ENCODE measurements around the gene CRYBA4.
A peak's percentile ranks its signal among the peaks of the same experiment; 100 is the strongest.

The CRYBA4 gene

DNA sequence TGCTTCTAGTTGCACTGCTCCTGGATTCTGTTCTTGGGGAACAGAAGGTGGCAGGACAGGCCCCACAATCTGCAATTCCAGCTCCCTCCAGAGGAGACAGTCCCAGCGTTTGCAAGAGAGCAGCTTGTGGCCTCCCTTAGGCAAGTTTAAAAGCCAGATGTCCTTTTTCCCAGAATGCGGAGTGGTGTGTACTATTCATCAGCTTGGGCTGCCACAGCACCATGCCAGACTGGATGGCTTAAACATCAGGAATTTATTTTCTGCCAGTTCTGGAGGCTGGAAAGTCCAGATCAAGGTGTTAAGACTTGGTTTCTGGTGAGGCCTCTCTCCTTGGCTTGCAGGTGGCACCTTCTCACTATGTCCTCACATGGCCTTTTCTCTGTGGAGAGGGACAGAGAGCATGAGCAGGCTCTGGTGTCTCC lies 47.3 kb downstream of the CRYBA4 start:
- no peak overlapping the region for H3K4me3 ChIP-seq (ENCODE audit: low read depth in 1 of 5, low read length in 5 of 5)
- H3K9ac ChIP-seq (ENCODE audit: low read length in 5 of 5), result no peak overlapping the region
- no peaks in the 10 kb centered on the region for H3K27me3 ChIP-seq (ENCODE audit: control insufficient read depth in 5 of 5, insufficient read depth in 4 of 5, low read length in 5 of 5)
- H3K9me3 ChIP-seq (ENCODE audit: control insufficient read depth in 5 of 5, low read length in 5 of 5), result no peaks in the 10 kb centered on the region
- H3K4me1 ChIP-seq (ENCODE audit: control insufficient read depth in 5 of 5, insufficient read depth in 5 of 5, low read length in 5 of 5), result peaks cover 9 to 27% (median 19%) of the 10 kb centered on the region in 5 donors
- H3K36me3 ChIP-seq (ENCODE audit: control insufficient read depth in 5 of 5, insufficient read depth in 5 of 5, low read length in 5 of 5), result no peaks in the 10 kb centered on the region
- H3K27ac ChIP-seq (ENCODE audit: low read depth, low read length), result no peak overlapping the region

DNA sequence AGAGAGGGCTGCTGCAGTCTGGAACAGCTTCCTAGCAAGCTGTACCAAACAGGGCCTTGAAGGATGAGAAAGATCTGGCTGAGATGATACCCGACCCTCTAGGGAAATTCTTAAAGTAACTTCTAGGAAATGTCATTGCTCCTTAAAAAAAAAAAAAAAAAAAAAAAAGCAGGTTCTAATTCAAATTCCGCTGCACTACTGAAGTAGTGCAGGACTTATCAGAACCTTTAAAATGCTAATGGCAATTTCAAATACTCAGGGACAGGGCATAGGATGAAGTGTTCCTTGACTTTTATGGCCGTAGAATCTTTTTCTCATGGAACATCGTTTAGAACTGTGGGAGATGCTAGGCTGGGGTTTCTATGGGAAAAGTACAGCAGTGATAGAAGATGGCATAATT lies 48.7 kb downstream of the CRYBA4 start:
- no peak overlapping the region for H3K27ac ChIP-seq (ENCODE audit: low read depth, low read length)
- no peak overlapping the region for H3K9ac ChIP-seq (ENCODE audit: low read length in 5 of 5)
- H3K27me3 ChIP-seq (ENCODE audit: control insufficient read depth in 5 of 5, insufficient read depth in 4 of 5, low read length in 5 of 5), result no peaks in the 10 kb centered on the region

DNA sequence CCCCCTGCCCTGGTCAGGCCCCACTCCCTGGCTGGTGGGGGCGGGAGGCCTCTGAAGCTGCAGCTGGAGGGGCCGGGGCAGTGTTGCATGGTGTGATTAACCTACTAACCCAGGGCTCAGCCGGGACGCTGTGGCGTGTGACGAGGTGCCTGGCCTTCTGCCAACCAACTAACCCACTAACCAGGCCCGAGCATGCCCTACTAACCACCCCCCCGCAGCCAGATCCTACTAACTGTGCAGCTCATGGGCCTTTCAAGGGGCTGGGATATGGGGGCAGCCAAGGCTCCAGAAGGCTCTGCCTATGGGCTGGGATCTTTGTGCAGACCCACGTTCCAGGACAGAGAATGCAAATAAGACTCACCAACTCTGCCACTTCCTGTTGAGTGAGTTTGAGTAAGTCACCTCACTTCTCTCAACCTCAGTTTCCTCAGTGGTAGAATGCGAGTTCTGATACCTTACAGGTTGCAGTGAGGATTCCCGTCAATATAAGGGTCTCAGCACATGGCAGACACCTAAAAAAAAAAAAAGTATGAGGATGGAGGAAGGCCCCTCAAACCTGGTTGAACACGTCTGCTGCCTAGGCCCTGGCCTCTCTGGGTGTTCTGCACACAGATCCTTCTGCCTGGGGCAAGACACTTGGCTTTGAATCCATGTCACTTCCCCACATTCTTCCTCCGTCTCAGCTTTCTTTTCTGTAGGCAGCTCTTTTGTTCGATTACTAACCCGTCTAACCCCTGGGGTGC lies 49.7 kb downstream of the CRYBA4 start:
- Histone ChIP-seq H3K27me3 (ENCODE audit: control insufficient read depth in 5 of 5, insufficient read depth in 4 of 5, low read length in 5 of 5) (no peaks in the 10 kb centered on the region), H3K36me3 (ENCODE audit: control insufficient read depth in 5 of 5, insufficient read depth in 5 of 5, low read length in 5 of 5) (no peaks in the 10 kb centered on the region), H3K4me1 (ENCODE audit: control insufficient read depth in 5 of 5, insufficient read depth in 5 of 5, low read length in 5 of 5) (peaks cover 9 to 40% (median 29%) of the 10 kb centered on the region in 5 donors), H3K27ac (ENCODE audit: low read depth, low read length) (peak overlapping the region; percentile 98), H3K9ac (ENCODE audit: low read length in 5 of 5) (no peak overlapping the region), H3K9me3 (ENCODE audit: control insufficient read depth in 5 of 5, low read length in 5 of 5) (no peaks in the 10 kb centered on the region), H3K4me3 (ENCODE audit: low read depth in 1 of 5, low read length in 5 of 5) (peak overlapping the region in 3 of 5 donors; percentile 80 to 95 (median 87))

More for the DNA sequence above, 48.7 kb downstream of the CRYBA4 start:
- Histone ChIP-seq H3K4me3 (ENCODE audit: low read depth in 1 of 5, low read length in 5 of 5) (no peak overlapping the region), H3K36me3 (ENCODE audit: control insufficient read depth in 5 of 5, insufficient read depth in 5 of 5, low read length in 5 of 5) (no peaks in the 10 kb centered on the region), H3K4me1 (ENCODE audit: control insufficient read depth in 5 of 5, insufficient read depth in 5 of 5, low read length in 5 of 5) (peaks cover 9 to 40% (median 29%) of the 10 kb centered on the region in 5 donors), H3K9me3 (ENCODE audit: control insufficient read depth in 5 of 5, low read length in 5 of 5) (no peaks in the 10 kb centered on the region)

DNA sequence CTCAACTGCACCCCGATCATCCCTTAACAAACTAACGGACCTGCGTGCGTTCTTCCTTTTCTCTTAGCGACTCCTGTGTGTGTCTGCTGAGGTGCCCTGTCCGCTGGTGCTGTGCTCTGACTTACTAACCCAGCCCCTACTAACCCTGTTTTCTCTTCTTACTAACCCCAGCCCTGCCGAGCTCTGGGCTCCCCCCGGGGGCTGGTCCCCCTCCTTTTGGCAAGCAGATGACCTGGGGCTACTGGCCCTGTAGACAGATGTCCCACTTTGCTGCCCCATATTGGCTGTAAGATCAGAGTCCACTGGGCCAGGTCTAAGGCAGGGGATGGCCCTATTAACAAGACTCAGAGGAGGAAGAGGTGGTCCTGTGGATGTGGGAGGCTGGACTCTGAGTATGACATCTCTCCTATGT lies 50.3 kb downstream of the CRYBA4 start:
- Histone ChIP-seq H3K9me3 (ENCODE audit: control insufficient read depth in 5 of 5, low read length in 5 of 5) (no peaks in the 10 kb centered on the region), H3K4me3 (ENCODE audit: low read depth in 1 of 5, low read length in 5 of 5) (peak overlapping the region; percentile 23 to 95 (median 80)), H3K4me1 (ENCODE audit: control insufficient read depth in 5 of 5, insufficient read depth in 5 of 5, low read length in 5 of 5) (peaks cover 9 to 40% (median 29%) of the 10 kb centered on the region in 5 donors), H3K9ac (ENCODE audit: low read length in 5 of 5) (peak overlapping the region in 4 of 5 donors; percentile 87 to 98 (median 94)), H3K27ac (ENCODE audit: low read depth, low read length) (peak overlapping the region; percentile 98), H3K36me3 (ENCODE audit: control insufficient read depth in 5 of 5, insufficient read depth in 5 of 5, low read length in 5 of 5) (no peaks in the 10 kb centered on the region), H3K27me3 (ENCODE audit: control insufficient read depth in 5 of 5, insufficient read depth in 4 of 5, low read length in 5 of 5) (no peaks in the 10 kb centered on the region)

DNA sequence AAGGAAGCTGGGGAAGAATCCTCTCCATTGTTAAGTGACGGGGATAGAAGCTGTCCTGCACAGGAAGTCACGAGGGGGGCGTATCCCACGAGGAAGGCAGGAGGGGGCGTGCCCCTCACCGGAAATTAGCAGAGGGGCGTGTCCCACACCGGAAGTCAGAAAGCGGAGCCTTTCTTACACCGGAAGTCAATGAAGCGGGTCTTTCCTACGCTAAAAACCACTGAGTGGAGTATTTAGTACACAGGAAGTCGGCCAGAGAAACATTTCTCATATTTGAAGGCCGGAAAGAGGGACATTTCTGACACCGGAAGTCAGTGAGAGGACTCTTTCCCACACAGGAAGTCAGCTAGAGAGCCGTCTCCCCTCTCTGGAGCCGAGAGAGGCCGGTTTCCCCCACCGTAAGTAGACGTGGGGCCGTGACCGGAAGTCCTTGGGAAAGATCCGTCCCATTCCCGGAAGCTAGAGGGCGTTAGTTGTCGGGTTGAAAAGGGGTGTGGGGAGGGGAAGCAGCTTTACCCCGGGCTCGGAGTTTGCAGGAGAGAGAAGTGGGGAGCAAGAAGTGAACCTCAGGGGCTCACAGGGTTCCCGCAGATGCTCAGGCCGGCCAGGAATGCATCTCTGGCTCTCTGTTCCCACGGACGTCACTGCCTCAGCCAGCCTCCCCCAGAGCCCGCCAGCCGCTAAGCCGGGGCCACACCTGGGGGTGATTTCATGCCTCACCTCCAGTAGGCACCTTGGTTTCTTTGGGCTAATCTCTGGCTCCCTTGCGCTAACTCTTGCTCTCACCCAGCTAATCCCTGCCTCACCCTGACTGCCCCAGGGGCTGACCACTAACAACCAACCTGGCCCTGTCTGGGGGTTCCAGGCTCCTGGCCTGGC lies 51.1 kb downstream of the CRYBA4 start:
- H3K4me3 ChIP-seq (ENCODE audit: low read depth in 1 of 5, low read length in 5 of 5), result peak overlapping the region; percentile 72 to 95 (median 87)
- H3K9ac ChIP-seq (ENCODE audit: low read length in 5 of 5), result peak overlapping the region; percentile 87 to 98 (median 95)
- no peaks in the 10 kb centered on the region for H3K36me3 ChIP-seq (ENCODE audit: control insufficient read depth in 5 of 5, insufficient read depth in 5 of 5, low read length in 5 of 5)
- H3K4me1 ChIP-seq (ENCODE audit: control insufficient read depth in 5 of 5, insufficient read depth in 5 of 5, low read length in 5 of 5), result peaks cover 9 to 40% (median 29%) of the 10 kb centered on the region in 5 donors
- no peaks in the 10 kb centered on the region for H3K9me3 ChIP-seq (ENCODE audit: control insufficient read depth in 5 of 5, low read length in 5 of 5)
- H3K27ac ChIP-seq (ENCODE audit: low read depth, low read length), result peak overlapping the region; percentile 98
- no peaks in the 10 kb centered on the region for H3K27me3 ChIP-seq (ENCODE audit: control insufficient read depth in 5 of 5, insufficient read depth in 4 of 5, low read length in 5 of 5)

DNA sequence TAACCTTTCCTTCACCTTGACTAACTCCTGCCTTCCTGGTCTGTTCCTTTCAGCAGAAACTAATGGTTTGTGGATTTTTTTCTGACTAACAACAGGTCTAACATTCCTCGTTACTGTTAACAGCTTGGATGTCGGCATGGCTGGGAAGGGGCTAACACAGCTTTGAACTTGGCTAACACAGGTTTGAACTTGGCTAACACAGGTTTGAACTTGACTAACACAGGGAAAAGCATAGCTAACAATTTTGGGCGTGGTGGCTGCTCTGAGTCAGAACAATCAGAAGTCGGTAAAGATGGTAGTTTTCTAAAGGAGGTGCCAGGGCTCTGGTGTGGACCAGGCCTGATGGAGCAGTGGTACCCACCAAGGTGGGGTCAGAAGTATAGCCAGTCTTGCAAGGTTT lies 51.7 kb downstream of the CRYBA4 start:
- H3K4me3 ChIP-seq (ENCODE audit: low read depth in 1 of 5, low read length in 5 of 5), result peak overlapping the region; percentile 72 to 95 (median 87)
- no peaks in the 10 kb centered on the region for H3K36me3 ChIP-seq (ENCODE audit: control insufficient read depth in 5 of 5, insufficient read depth in 5 of 5, low read length in 5 of 5)
- peaks cover 9 to 40% (median 29%) of the 10 kb centered on the region in 5 donors for H3K4me1 ChIP-seq (ENCODE audit: control insufficient read depth in 5 of 5, insufficient read depth in 5 of 5, low read length in 5 of 5)
- no peaks in the 10 kb centered on the region for H3K27me3 ChIP-seq (ENCODE audit: control insufficient read depth in 5 of 5, insufficient read depth in 4 of 5, low read length in 5 of 5)
- no peaks in the 10 kb centered on the region for H3K9me3 ChIP-seq (ENCODE audit: control insufficient read depth in 5 of 5, low read length in 5 of 5)
- H3K27ac ChIP-seq (ENCODE audit: low read depth, low read length), result peak overlapping the region; percentile 98
- H3K9ac ChIP-seq (ENCODE audit: low read length in 5 of 5), result peak overlapping the region; percentile 87 to 98 (median 95)

DNA sequence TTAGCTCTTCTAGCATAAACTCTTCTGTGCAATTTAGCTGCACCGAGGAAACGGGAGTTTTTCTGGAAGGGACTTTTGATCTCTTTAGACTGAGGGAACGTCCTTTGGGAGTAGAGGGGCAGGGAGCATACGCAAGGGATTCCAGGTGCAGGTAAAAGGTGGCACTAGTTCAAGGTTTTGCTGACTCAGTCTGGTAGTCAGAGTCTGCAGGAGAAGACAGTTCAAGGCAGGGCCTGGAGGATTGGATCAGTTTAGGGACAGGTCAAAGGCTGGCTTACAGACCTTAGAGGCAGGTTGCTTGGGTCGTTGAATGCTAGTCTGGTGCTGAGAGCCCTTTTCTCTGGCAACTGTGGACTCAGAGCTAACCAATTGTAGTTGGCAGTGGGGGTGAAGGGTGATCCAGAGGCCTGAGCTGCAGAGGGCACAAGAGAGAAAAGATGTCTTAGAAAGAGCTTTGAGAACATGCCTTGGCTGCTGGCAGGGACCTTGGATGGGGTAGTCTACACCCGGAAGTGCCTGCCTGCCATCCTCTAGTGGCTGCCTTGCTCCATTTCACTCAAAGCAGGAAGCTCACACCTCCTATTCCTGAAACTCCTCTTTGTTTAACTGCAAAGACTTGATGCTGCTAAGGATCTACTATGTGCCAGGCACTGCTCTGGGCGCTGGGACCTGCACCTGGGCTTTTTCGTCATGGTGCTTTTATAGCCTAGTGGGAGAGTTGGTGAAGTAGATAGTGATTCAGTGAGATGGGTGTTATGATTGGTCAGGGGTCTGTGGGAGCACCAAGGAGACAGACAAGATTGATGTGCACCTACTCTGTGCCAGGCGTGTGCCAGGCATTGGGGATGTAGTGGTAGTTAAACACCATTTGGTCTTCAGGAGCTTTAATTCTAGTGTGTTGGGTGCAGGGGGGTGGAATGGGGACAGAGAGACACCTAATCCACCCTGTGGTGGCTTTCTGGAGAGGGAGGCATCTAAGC lies 52.7 kb downstream of the CRYBA4 start:
- H3K9me3 ChIP-seq (ENCODE audit: control insufficient read depth in 5 of 5, low read length in 5 of 5), result no peaks in the 10 kb centered on the region
- peak overlapping the region in 1 of 5 donors; percentile 32 for H3K9ac ChIP-seq (ENCODE audit: low read length in 5 of 5)
- no peaks in the 10 kb centered on the region for H3K27me3 ChIP-seq (ENCODE audit: control insufficient read depth in 5 of 5, insufficient read depth in 4 of 5, low read length in 5 of 5)
- H3K27ac ChIP-seq (ENCODE audit: low read depth, low read length), result no peak overlapping the region
- peak overlapping the region in 3 of 5 donors; percentile 12 to 95 (median 80) for H3K4me3 ChIP-seq (ENCODE audit: low read depth in 1 of 5, low read length in 5 of 5)
- H3K36me3 ChIP-seq (ENCODE audit: control insufficient read depth in 5 of 5, insufficient read depth in 5 of 5, low read length in 5 of 5), result no peaks in the 10 kb centered on the region
- peaks cover 9 to 40% (median 30%) of the 10 kb centered on the region in 5 donors for H3K4me1 ChIP-seq (ENCODE audit: control insufficient read depth in 5 of 5, insufficient read depth in 5 of 5, low read length in 5 of 5)

DNA sequence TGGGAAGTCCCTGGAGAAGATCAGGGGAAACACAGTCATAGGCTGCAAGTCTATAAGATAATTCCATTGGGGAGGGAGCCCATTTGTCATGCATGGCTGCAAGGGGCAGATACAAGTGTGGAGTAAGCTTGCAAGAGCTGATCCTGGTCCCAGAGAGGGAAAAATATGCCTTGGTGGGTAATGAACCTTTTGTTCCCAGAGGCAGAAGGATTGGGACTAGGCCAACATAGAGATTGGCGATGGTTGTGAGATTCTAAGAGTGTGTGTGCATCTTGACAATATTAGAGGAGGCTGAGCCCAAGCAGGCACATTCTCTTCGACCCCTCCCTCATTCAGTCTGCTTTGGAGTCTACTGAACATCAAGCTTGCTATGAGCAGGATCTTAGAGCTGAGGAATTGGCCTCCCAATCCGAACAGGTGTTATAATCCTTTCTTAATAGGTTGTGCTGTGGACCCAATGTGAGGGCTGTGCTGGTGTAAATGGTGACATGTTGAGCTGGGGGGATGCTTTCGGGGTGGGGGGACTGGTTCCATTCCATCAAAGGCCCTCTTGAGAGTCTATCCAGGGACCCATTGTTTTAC lies 54.0 kb downstream of the CRYBA4 start:
- Histone ChIP-seq H3K4me1 (ENCODE audit: control insufficient read depth in 5 of 5, insufficient read depth in 5 of 5, low read length in 5 of 5) (peaks cover 7 to 40% (median 30%) of the 10 kb centered on the region in 5 donors), H3K9me3 (ENCODE audit: control insufficient read depth in 5 of 5, low read length in 5 of 5) (no peaks in the 10 kb centered on the region), H3K27ac (ENCODE audit: low read depth, low read length) (no peak overlapping the region)

DNA sequence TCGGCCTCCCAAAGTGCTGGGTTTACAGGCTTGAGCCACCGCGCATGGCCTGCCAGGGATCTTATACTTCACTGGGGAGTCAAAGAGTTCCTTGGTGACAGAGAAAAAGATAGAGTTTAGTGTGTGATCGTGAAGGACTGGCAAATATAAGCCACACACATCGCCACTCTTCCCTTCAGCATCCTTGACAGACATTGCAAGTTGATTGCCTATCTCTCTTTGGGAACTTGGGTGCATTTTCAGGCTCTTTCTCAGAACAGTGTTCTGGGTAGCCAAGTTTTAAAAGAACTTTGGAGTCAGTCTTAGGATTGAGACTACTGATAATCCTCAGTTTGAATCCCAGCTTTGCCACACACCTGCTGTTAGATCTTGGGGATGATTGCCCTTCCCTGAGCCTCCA lies 55.5 kb downstream of the CRYBA4 start:
- no peak overlapping the region for H3K9ac ChIP-seq (ENCODE audit: low read length in 5 of 5)
- no peaks in the 10 kb centered on the region for H3K27me3 ChIP-seq (ENCODE audit: control insufficient read depth in 5 of 5, insufficient read depth in 4 of 5, low read length in 5 of 5)
- no peak overlapping the region for H3K27ac ChIP-seq (ENCODE audit: low read depth, low read length)
- peaks cover 0 to 20% (median 8%) of the 10 kb centered on the region in 5 donors for H3K36me3 ChIP-seq (ENCODE audit: control insufficient read depth in 5 of 5, insufficient read depth in 5 of 5, low read length in 5 of 5)
- no peak overlapping the region for H3K4me3 ChIP-seq (ENCODE audit: low read depth in 1 of 5, low read length in 5 of 5)
- H3K9me3 ChIP-seq (ENCODE audit: control insufficient read depth in 5 of 5, low read length in 5 of 5), result peaks cover 0 to 4% (median 3%) of the 10 kb centered on the region in 5 donors
- peaks cover 4 to 40% (median 35%) of the 10 kb centered on the region in 5 donors for H3K4me1 ChIP-seq (ENCODE audit: control insufficient read depth in 5 of 5, insufficient read depth in 5 of 5, low read length in 5 of 5)

More for the DNA sequence above, 54.0 kb downstream of the CRYBA4 start:
- Histone ChIP-seq H3K4me3 (ENCODE audit: low read depth in 1 of 5, low read length in 5 of 5) (no peak overlapping the region), H3K36me3 (ENCODE audit: control insufficient read depth in 5 of 5, insufficient read depth in 5 of 5, low read length in 5 of 5) (peaks cover 0 to 8% (median 4%) of the 10 kb centered on the region in 5 donors), H3K27me3 (ENCODE audit: control insufficient read depth in 5 of 5, insufficient read depth in 4 of 5, low read length in 5 of 5) (no peaks in the 10 kb centered on the region), H3K9ac (ENCODE audit: low read length in 5 of 5) (no peak overlapping the region)

Measured in subcutaneous abdominal adipose tissue (tissue), 5 donors.